AG09309 (cell line): ENCODE results near the gene ARHGAP22.

Experiments used
- DNase-seq: peaks from one replicate; pipeline ENCODE4 v3.0.0-alpha.2; 2010; ENCODE audit warnings: low read depth
- H3K4me3 ChIP-seq: 2 replicates; pipeline ENCODE4 v1.5.1; 2011; ENCODE audit warnings: mild to moderate bottlenecking, low read depth, low read length, moderate library complexity; ENCODE audit not compliant: control insufficient read depth
- CTCF ChIP-seq: IDR thresholded peaks from 2 replicates; pipeline ENCODE4 v1.5.1; 2011; ENCODE audit warnings: mild to moderate bottlenecking, low read depth, low read length, inconsistent platforms; ENCODE audit not compliant: insufficient read depth, control insufficient read depth; ENCODE audit errors: missing control alignments

Gene ARHGAP22

GRCh38 chr10:48506147-48506917, 98.5 kb downstream of the ARHGAP22 start:
- DNase-seq = no peak
- TF ChIP-seq CTCF = peak; percentile 39
- no peak overlapping the region for H3K4me3 ChIP-seq

- TF ChIP-seq CTCF = no peak
- no peak overlapping the region for H3K4me3 ChIP-seq
- no peak for DNase-seq
Measured at GRCh38 chr10:48505394-48506112, 99.3 kb downstream of the ARHGAP22 start.

GRCh38 chr10:48504141-48504885, 100.6 kb downstream of the ARHGAP22 start:
- TF ChIP-seq CTCF = no peak
- H3K4me3 ChIP-seq = no peak overlapping the region
- no peak for DNase-seq

GRCh38 chr10:48503293-48503911, 101.5 kb downstream of the ARHGAP22 start:
- TF ChIP-seq CTCF = no peak
- no peak overlapping the region for H3K4me3 ChIP-seq
- no peak for DNase-seq

- H3K4me3 ChIP-seq = no peak overlapping the region
- TF ChIP-seq CTCF = no peak
- DNase-seq = no peak
Measured at GRCh38 chr10:48502791-48503190, 102.1 kb downstream of the ARHGAP22 start.
